Posterior vena cava (tissue), 2 donors: ENCODE data around the gene DMKN. TPM values are rescaled to one million over a fixed set of nuclear protein-coding genes. Genes with fewer than 3 reads are reported as not detected.
"Not testable (repeated sequence)": the region's sequence is repeated elsewhere in the genome, so short reads cannot be mapped to it uniquely, and the experiment has no call there.

Experiments used
- DNase-seq: peaks from one replicate; pipeline ENCODE4 v3.0.0-alpha.2; 2020; ENCODE audit warnings: low spot score
- intact Hi-C, 2 donors: fragments of 100-400 bp; cut with DNase I; formaldehyde crosslinking; loops; one replicate each; pipeline versions ENCODE4 v1.14.1 to v1.14.2; 2022 to 2023
- total RNA-seq, 2 donors: library from RNA; stranded (reverse); fragmentation: NEBNext Ultra II Directional; extraction: Animal tissue kit (Norgen Biotek cat#: 25700); gene quantifications; one replicate each; pipeline ENCODE4 v1.2.1, GENCODE V29; 2021
- donor health status: DM: yes; HTN: yes; CAD: no.
- donor health status: DM: yes; HTN: yes; CAD: no.

DMKN gene
- total RNA-seq, 2 donors from 2014 or later: 2.1 to 2.2 TPM

- intact Hi-C loops: no loop called here
- DNase-seq: peak; percentile 46
Observed at GRCh38 chr19:35478794-35479677, 34.4 kb downstream of the DMKN start.

- DNase-seq: no peak
Observed at GRCh38 chr19:35476149-35476548, 37.3 kb downstream of the DMKN start.

DNA sequence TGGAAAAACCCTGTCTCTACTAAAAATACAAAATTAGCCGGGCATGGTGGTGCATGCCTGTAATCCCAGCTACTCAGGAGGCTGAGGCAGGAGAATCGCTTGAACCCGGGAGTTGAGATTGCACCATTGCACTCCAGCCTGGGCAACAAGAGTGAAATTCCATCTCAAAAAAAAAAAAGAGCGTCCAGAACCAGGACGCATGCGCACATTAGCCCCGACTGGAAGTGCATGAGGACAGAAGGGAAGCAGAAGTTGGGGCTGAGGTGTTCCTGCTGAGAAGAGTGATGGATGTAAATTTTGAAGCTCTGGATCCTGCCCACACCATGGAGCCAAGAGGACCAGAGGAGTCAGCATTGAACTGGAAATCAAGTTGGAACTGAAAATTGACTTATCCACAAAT is 38.9 kb downstream of the DMKN start:
- DNase-seq, intact Hi-C loops: not testable (repeated sequence)

More at GRCh38 chr19:35476149-35476548, 37.3 kb downstream of the DMKN start:
- intact Hi-C loops: no loop called here

DNA sequence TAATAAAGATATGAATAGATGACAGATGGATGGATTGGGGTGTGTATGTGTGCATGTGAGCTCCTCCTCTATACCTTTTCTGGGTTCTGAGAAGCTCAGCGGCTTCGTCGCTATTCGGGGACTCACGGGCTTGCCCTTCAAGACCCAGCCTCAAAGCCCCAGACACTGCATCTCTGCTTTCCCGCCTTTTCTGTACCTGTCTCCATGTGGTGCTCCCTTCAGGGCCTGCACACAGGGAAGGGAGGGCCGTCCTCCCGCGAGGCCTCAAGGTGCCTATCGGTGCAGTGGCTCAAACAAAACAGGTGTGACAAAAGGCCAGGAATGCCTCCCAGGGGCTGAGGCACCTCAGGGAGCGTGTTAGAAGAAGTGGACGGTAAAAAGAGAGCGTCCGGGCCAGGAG is 39.3 kb downstream of the DMKN start:
- intact Hi-C loops: no loop called here
- DNase-seq: no peak

- intact Hi-C loops: no loop called here
- DNase-seq: no peak
Observed at GRCh38 chr19:35471946-35472345, 41.5 kb downstream of the DMKN start.

DNA sequence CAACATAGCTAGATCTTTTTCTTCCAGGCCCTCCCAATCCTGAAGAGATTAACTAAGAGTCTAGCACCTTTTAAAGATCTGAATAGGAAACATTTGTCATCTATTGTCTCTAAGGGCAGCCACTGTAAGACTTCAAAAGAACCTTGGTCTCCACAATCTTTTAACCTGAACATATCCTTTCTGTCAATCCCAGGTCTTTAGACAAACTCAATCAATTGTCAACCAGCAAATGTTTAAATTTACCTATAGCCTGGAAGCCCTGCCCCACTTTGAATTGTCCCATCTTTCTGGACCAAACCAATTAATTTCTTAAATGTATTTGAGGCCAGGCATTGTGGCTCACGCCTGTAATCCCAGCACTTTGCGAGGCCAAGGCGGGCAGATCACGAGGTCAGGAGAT is 42.4 kb downstream of the DMKN start:
- intact Hi-C loops, DNase-seq: not testable (repeated sequence)

DNA sequence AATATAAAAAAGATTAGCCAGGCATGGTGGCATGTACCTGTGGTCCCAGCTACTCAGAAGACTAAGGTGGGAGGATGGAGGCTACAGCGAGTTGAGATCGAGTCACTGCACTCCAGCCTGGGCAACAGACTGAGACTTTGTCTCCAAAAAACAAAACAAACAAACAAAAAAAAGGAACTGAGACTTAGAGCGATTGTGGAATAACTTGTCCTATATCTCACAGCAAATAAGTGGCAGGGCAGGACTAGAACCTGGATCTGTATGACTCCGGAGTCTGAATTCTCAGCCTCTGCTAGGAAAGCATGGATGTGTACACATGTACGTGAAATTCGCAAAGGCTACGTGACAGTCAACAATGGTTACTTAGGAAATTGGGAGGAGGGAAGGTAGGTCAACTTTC is 43.3 kb downstream of the DMKN start:
- intact Hi-C loops: no loop called here
- DNase-seq: no peak

DNA sequence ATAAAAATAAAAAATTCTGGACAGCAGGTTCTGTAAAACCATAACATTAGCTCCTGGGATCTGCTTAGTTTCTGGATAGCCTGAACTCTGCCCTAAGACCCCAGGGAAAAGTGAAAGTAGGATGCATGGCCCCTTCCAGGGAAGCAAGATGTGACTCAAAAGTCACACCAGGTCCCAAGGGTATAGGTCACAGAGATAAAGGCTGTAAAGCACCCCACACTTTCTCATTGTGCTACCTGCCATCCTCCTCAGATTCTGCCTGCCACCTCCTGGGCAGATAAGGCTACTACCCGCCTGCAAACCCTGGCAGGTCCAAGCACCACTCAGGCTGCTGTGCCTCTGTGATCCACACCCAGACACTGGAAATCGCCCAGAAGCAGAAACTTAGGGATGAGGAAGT is 44.8 kb downstream of the DMKN start:
- intact Hi-C loops: no loop called here

GRCh38 chr19:35466259-35466658 is 47.2 kb downstream of the DMKN start:
- DNase-seq: no peak
- intact Hi-C loops: no loop called here

More for the DNA sequence above, 44.8 kb downstream of the DMKN start:
- DNase-seq: no peak

- intact Hi-C loops, DNase-seq: not testable (repeated sequence)
Observed at GRCh38 chr19:35462956-35463355, 50.5 kb downstream of the DMKN start.

GRCh38 chr19:35462476-35462953 is 50.9 kb downstream of the DMKN start:
- no peak for DNase-seq
- intact Hi-C loops: no loop called here

- DNase-seq, intact Hi-C loops: not testable (repeated sequence)
Observed at GRCh38 chr19:35461788-35462187, 51.7 kb downstream of the DMKN start.

DNA sequence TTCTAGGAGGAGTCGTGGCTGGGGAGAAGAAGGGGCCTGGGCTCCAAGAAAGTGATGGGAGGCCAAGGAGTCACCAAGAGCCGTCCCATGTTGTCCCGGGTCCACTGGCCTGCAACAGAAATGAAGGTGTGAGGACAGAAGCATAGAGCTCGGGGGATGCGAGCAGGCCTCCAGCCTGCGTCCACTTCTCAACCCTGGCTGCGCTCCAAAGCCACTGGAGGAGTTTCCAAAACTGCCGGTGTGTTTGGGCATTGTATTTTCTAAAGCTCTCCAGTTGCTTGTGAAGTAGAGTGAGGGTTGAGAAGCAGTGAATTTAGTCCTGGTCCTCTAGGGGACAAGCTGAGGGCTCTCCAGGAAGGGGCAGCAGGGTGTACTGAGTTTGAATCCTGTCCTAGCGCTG is 52.4 kb downstream of the DMKN start:
- DNase-seq: peak; percentile 53
- intact Hi-C loops: no loop called here

- intact Hi-C loops: no loop called here
Observed at GRCh38 chr19:35460608-35461007, 52.8 kb downstream of the DMKN start.

GRCh38 chr19:35459414-35460082 is 53.9 kb downstream of the DMKN start:
- DNase-seq: no peak
- intact Hi-C loops: no loop called here

More at GRCh38 chr19:35460608-35461007, 52.8 kb downstream of the DMKN start:
- DNase-seq: peak; percentile 24

GRCh38 chr19:35458731-35459391 is 54.6 kb downstream of the DMKN start:
- no peak for DNase-seq
- intact Hi-C loops: no loop called here

GRCh38 chr19:35458192-35458591 is 55.3 kb downstream of the DMKN start:
- intact Hi-C loops: no loop called here
- no peak for DNase-seq

GRCh38 chr19:35457173-35457572 is 56.3 kb downstream of the DMKN start:
- intact Hi-C loops: no loop called here
- peak; percentile 2 for DNase-seq

- peak; percentile 6 for DNase-seq
Observed at GRCh38 chr19:35455616-35456201, 57.7 kb downstream of the DMKN start.

More at GRCh38 chr19:35455616-35456201, 57.7 kb downstream of the DMKN start:
- intact Hi-C loops: no loop called here
